HepG2 (cell line): ENCODE measurements around the gene SSX2. TPM values are rescaled to one million over a fixed set of nuclear protein-coding genes. Genes with fewer than 3 reads are reported as not detected.
"Not testable (repeated sequence)": the region's sequence is repeated elsewhere in the genome, so short reads cannot be mapped to it uniquely, and the experiment has no call there.

Experiments
- ATAC-seq: fragments of 200-7000 bp; cut with Tn5 transposase; 3 replicates; pipeline ENCODE4 v1.9.1; 2020; ENCODE audit warnings: mild to moderate bottlenecking, moderate library complexity
- BruUV-seq: library from RNA; stranded (reverse); fragments of 400-500 nt; replicated peaks from 2 replicates; lab custom pipeline; 2021; lab: Mats Ljungman, UMichigan
- CTCF ChIA-PET: fragments of 300-600 bp; formaldehyde crosslinking; extraction: SDS; loops from one replicate; lab custom pipeline; 2021; ENCODE audit warnings: low total read pairs, inconsistent platforms, low intra/inter-chr PET ratio; lab: Yijun Ruan, JAX
- POLR2A ChIA-PET: fragments of 350-600 bp; sonication (Branson Sonifier 250); formaldehyde crosslinking; loops from one replicate; lab custom pipeline; 2020; ENCODE audit warnings: antibody characterized with exemption, inconsistent platforms; lab: Yijun Ruan, JAX
- DNase-seq: peaks from one replicate; pipeline ENCODE4 v3.0.0-alpha.2; 2015; ENCODE audit warnings: low spot score
- FAIRE-seq: peaks from 3 replicates; lab custom pipeline; 2011; peaks lifted over from hg19 to GRCh38; lab: Jason Lieb, UNC
- H2AFZ ChIP-seq: one replicate; pipeline ENCODE4 v1.6.1; 2011; ENCODE audit warnings: low read length, inconsistent platforms
- H3K27ac ChIP-seq: fragments of 300-600 bp; 3 replicates; pipeline ENCODE4 v1.8.0; 2011; ENCODE audit warnings: mixed run types, mild to moderate bottlenecking, mixed read lengths, low read length, inconsistent platforms; ENCODE audit not compliant: insufficient read depth; ENCODE audit errors: extremely low read length
- H3K27me3 ChIP-seq, 2 experiments: fragments of 200-600 bp in 1 of 2; 2 replicates in 1 of 2; 3 replicates in 1 of 2; pipeline versions ENCODE4 v1.6.0 to v1.8.0; 2011; ENCODE audit warnings: low read length in 2 of 2, mild to moderate bottlenecking in 2 of 2, moderate library complexity in 2 of 2, inconsistent platforms in 1 of 2; ENCODE audit not compliant: insufficient read depth in 2 of 2, control insufficient read depth in 1 of 2
- H3K36me3 ChIP-seq, 2 experiments: fragments of 200-600 bp in 1 of 2; replicated peaks in 1 of 2; 2 replicates in 1 of 2; 3 replicates in 1 of 2; pipeline versions ENCODE4 v1.5.1 to v1.8.0; 2011; ENCODE audit warnings: low read length in 2 of 2, inconsistent platforms in 1 of 2; ENCODE audit not compliant: insufficient read depth in 2 of 2, control insufficient read depth in 1 of 2
- H3K4me1 ChIP-seq: 2 replicates; pipeline ENCODE4 v1.5.1; 2012; ENCODE audit warnings: low read length, inconsistent platforms; ENCODE audit not compliant: insufficient read depth
- H3K4me2 ChIP-seq: 2 replicates; pipeline ENCODE4 v1.6.0; 2011; ENCODE audit warnings: low read depth, low read length, inconsistent platforms
- H3K4me3 ChIP-seq, 3 experiments: fragments of 200-600 bp in 1 of 3; sonication (generic), shearing (Covaris generic) in 1 of 3; replicated peaks in 1 of 3; 2 replicates each; pipeline ENCODE4 v1.5.1; 2011 to 2016; ENCODE audit warnings: low read length in 3 of 3, inconsistent platforms in 2 of 3, low read depth in 2 of 3, mild to moderate bottlenecking in 2 of 3, control low read depth in 1 of 3, mixed read lengths in 1 of 3; ENCODE audit not compliant: insufficient read depth in 1 of 3
- H3K79me2 ChIP-seq: one replicate; pipeline ENCODE4 v1.6.1; 2011; ENCODE audit warnings: low read length, inconsistent platforms; ENCODE audit not compliant: insufficient read depth
- H3K9ac ChIP-seq: 2 replicates; pipeline ENCODE4 v1.6.0; 2011; ENCODE audit warnings: mild to moderate bottlenecking, low read depth, low read length, inconsistent platforms; ENCODE audit not compliant: insufficient read depth
- H3K9me3 ChIP-seq: 2 replicates; pipeline ENCODE4 v1.5.1; 2012; ENCODE audit warnings: mild to moderate bottlenecking, low read length
- H4K20me1 ChIP-seq: 2 replicates; pipeline ENCODE4 v1.6.0; 2011; ENCODE audit warnings: inconsistent platforms, mild to moderate bottlenecking, low read length, moderate library complexity; ENCODE audit not compliant: insufficient read depth
- WGBS: methylation state at CpG from one replicate; pipeline ENCODE4 v1.1.6; 2017; ENCODE audit warnings: low lambda C conversion rate; 5-methylcytosine and 5-hydroxymethylcytosine counted together
- in situ Hi-C: cut with HindIII; loops from 2 replicates; pipeline ENCODE4 v1.10.0; 2017; ENCODE audit warnings: low pct_unique_long_range_greater_than_20kb; ENCODE audit not compliant: extremely low pct_ligation_motif_present
- intact Hi-C: fragments of 100-400 bp; cut with micrococcal nuclease; formaldehyde crosslinking; loops from one replicate; pipeline ENCODE4 v1.10.0; 2022; ENCODE audit not compliant: unreplicated experiment
- polyA plus RNA-seq, 8 experiments: library from polyadenylated mRNA; depleted of rRNA in 3 of 8; stranded (reverse) in 7 of 8; unstranded in 1 of 8; fragments of >200 nt; fragmentation: Illumina TruSeq in 4 of 8; extraction: Trizol in 4 of 8; gene quantifications; 2 replicates each; pipeline versions ENCODE4 v1.2.1 to v1.2.3, GENCODE V29; 2011 to 2016; ENCODE audit warnings: low read depth in 4 of 8, missing spikeins in 1 of 8, mixed read lengths in 1 of 8; ENCODE audit not compliant: insufficient read depth in 1 of 8
- small RNA-seq, 3 experiments: library from RNA; depleted of rRNA; stranded (forward); fragments of <200 nt; gene quantifications; one replicate each; pipeline ENCODE3, GENCODE V24; 2012; ENCODE audit warnings: low read depth in 2 of 3, low replicate concordance in 1 of 3; ENCODE audit not compliant: insufficient read length in 3 of 3, insufficient read depth in 2 of 3
- total RNA-seq, 5 experiments: library from RNA; depleted of rRNA; stranded (reverse); fragments of >200 nt; fragmentation: Illumina TruSeq; extraction: Trizol; gene quantifications; 2 replicates each; pipeline ENCODE4 v1.2.3, GENCODE V29; 2016; ENCODE audit warnings: low read depth in 1 of 5

The SSX2 gene
- total and polyA plus RNA-seq, 2 of the 13 experiments (the other 11 are each of a cell fraction or from before 2014, with no cell fraction given) = not detected

- H3K4me2 ChIP-seq, FAIRE-seq, POLR2A ChIA-PET, H3K9me3 ChIP-seq, H3K4me1 ChIP-seq, H3K4me3 ChIP-seq, H3K36me3 ChIP-seq, ATAC-seq, H3K27ac ChIP-seq, CTCF ChIA-PET, H3K9ac ChIP-seq, BruUV-seq, H3K27me3 ChIP-seq, intact Hi-C loops, DNase-seq, H4K20me1 ChIP-seq, H2AFZ ChIP-seq, in situ Hi-C loops, H3K79me2 ChIP-seq: not testable (repeated sequence)
- whole genome bisulfite sequencing = 22% methylated on average over 7 of the region's 7 CpGs
Observed at GRCh38 chrX:52648956-52649355, 58.0 kb downstream of the SSX2 start.

Small RNAs within 50 kb of the gene (small RNA-seq; reads per million reads assigned to genes)
- gene AC244505.3 = 0 reads per million in 3 experiments
- 0 reads per million in 3 experiments for gene AC244505.5
- 0 reads per million in 3 experiments for gene AL450023.3
- gene RNA5SP504 = 0 reads per million in 3 experiments

Other genes starting within 250 kb of the SSX2 start
- not detected in 2 replicates for gene XAGE1A, start 211.4 kb downstream of the SSX2 start, total RNA-seq (2016; rRNA removed; fragmentation: Illumina TruSeq; extraction: Trizol)
- not detected in 2 replicates for gene XAGE1A, start 211.4 kb downstream of the SSX2 start, polyA plus RNA-seq (2011; rRNA removed)
- gene XAGE1B, start 190.1 kb downstream of the SSX2 start, total RNA-seq (2016; rRNA removed; fragmentation: Illumina TruSeq; extraction: Trizol) = not detected in 2 replicates
- gene XAGE1B, start 190.1 kb downstream of the SSX2 start, polyA plus RNA-seq (2011; rRNA removed) = not detected in 2 replicates
- gene SSX7, start 52.3 kb downstream of the SSX2 start, total RNA-seq (2016; rRNA removed; fragmentation: Illumina TruSeq; extraction: Trizol) = not detected in 2 replicates
- gene SSX7, start 52.3 kb downstream of the SSX2 start, polyA plus RNA-seq (2011; rRNA removed) = not detected in 2 replicates
- gene SSX2B, start 44.1 kb upstream of the SSX2 start, total RNA-seq (2016; rRNA removed; fragmentation: Illumina TruSeq; extraction: Trizol) = not detected in 2 replicates
- not detected in 2 replicates for gene SSX2B, start 44.1 kb upstream of the SSX2 start, polyA plus RNA-seq (2011; rRNA removed)
- gene SPANXN5, start 90.2 kb upstream of the SSX2 start, total RNA-seq (2016; rRNA removed; fragmentation: Illumina TruSeq; extraction: Trizol) = not detected in 2 replicates
- gene SPANXN5, start 90.2 kb upstream of the SSX2 start, polyA plus RNA-seq (2011; rRNA removed) = not detected in 2 replicates
- gene XAGE5, start 104.1 kb upstream of the SSX2 start, total RNA-seq (2016; rRNA removed; fragmentation: Illumina TruSeq; extraction: Trizol) = not detected in 2 replicates
- not detected in 2 replicates for gene XAGE5, start 104.1 kb upstream of the SSX2 start, polyA plus RNA-seq (2011; rRNA removed)
- not detected in 2 replicates for gene XAGE3, start 160.9 kb upstream of the SSX2 start, total RNA-seq (2016; rRNA removed; fragmentation: Illumina TruSeq; extraction: Trizol)
- not detected in 2 replicates for gene XAGE3, start 160.9 kb upstream of the SSX2 start, polyA plus RNA-seq (2011; rRNA removed)
- 6.3 and 7.8 TPM in 2 replicates for gene FAM156B, start 190.2 kb upstream of the SSX2 start, total RNA-seq (2016; rRNA removed; fragmentation: Illumina TruSeq; extraction: Trizol)
- 82.1 and 85.9 TPM in 2 replicates for gene FAM156B, start 190.2 kb upstream of the SSX2 start, polyA plus RNA-seq (2011; rRNA removed)